Measurements from ENCODE around the gene CINP. TPM values are rescaled to one million over a fixed set of nuclear protein-coding genes. Genes with fewer than 3 reads are reported as not detected.

Gene CINP
- total and polyA plus RNA-seq, 9 of the 15 experiments (the other 6 are each of a cell fraction or from before 2014, with no cell fraction given) = 36.3 to 63.2 (median 43.7) TPM

GRCh38 chr14:102316743-102317563 lies 45.7 kb downstream of the CINP start (continued):
- TF ChIP-seq ZBTB11 (CRISPR knock-in tag; IDR thresholded peaks at IDR 0.05) (peak in 1 of 3 experiments; percentile 37; a peak in 1 of 6 replicates), GTF2F1 (IDR thresholded peaks at IDR 0.05; ENCODE audit: low read depth, low read length) (no peak), ZNF764 (CRISPR knock-in tag; IDR thresholded peaks at IDR 0.05; ENCODE audit: low read depth) (no peak), HNRNPUL1 (IDR thresholded peaks at IDR 0.05; ENCODE audit: low read length) (no peak), HMGXB4 (CRISPR knock-in tag; IDR thresholded peaks at IDR 0.05) (peak; percentile 76; the same call in 1 of the 2 replicates), SMAD1 (IDR thresholded peaks at IDR 0.05; ENCODE audit: low read depth, low read length, partially characterized antibody) (no peak), PHF21A (IDR thresholded peaks at IDR 0.05; ENCODE audit: borderline replicate concordance, low read depth) (0 out of 2 replicates have a peak, but pooled peaks have one; percentile 48)
